Gastrocnemius medialis (tissue), 4 donors: ENCODE data around the gene CRYBG1. TPM values are rescaled to one million over a fixed set of nuclear protein-coding genes. Genes with fewer than 3 reads are reported as not detected.

Experiments
- ATAC-seq, 2 donors: fragments of 150-250 bp; one replicate each; pipeline ENCODE4 v1.9.1; 2016
- DNase-seq, 2 donors: peaks; one replicate each; pipeline ENCODE4 v3.0.0-alpha.2; 2019
- H3K27ac ChIP-seq, 4 donors: fragments of 200-600 bp; sonication (generic); 1 replicate in 1 of 4; 2 replicates in 3 of 4; pipeline ENCODE4 v1.5.1; 2016 to 2018; ENCODE audit warnings: mild to moderate bottlenecking in 2 of 4, moderate library complexity in 1 of 4
- H3K27me3 ChIP-seq, 3 donors: fragments of 200-600 bp; sonication (generic) in 2 of 3; 1 replicate in 1 of 3; 2 replicates in 2 of 3; pipeline versions ENCODE4 v1.5.1 to v1.6.0; 2016 to 2019; ENCODE audit warnings: mild to moderate bottlenecking in 1 of 3, moderate library complexity in 1 of 3
- H3K36me3 ChIP-seq, 2 donors: fragments of 200-600 bp; sonication (generic) in 1 of 2; one replicate each; pipeline ENCODE4 v1.5.1; 2017 to 2018
- H3K4me1 ChIP-seq, 2 donors: fragments of 200-600 bp; sonication (generic) in 1 of 2; one replicate each; pipeline ENCODE4 v1.5.1; 2016 to 2017; ENCODE audit warnings: mild to moderate bottlenecking in 2 of 2
- H3K4me3 ChIP-seq, 4 donors: fragments of 200-600 bp; sonication (generic) in 3 of 4; 1 replicate in 1 of 4; 2 replicates in 3 of 4; pipeline ENCODE4 v1.5.1; 2016 to 2019; ENCODE audit warnings: mild to moderate bottlenecking in 2 of 4
- H3K9me3 ChIP-seq, 3 donors: fragments of 200-600 bp; sonication (generic) in 2 of 3; 1 replicate in 1 of 3; 2 replicates in 2 of 3; pipeline ENCODE4 v1.5.1; 2016 to 2019
- POLR2A ChIP-seq, 2 donors: fragments of 450-650 bp; IDR thresholded peaks; one replicate each; pipeline ENCODE4 v1.6.1; 2017; ENCODE audit warnings: antibody characterized with exemption in 2 of 2, mild to moderate bottlenecking in 2 of 2, moderate library complexity in 2 of 2
- in situ Hi-C, 4 donors: fragments of 200-750 bp; cut with MboI; loops; one replicate each; pipeline versions ENCODE4 v1.15.0 to v1.8.0; 2017; ENCODE audit warnings: low sequenced_read_pairs in 4 of 4
- intact Hi-C: fragments of 100-400 bp; cut with DNase I; formaldehyde crosslinking; loops from one replicate; pipeline ENCODE4 v1.15.1; 2023; ENCODE audit warnings: low total_unique reads
- total RNA-seq, 4 donors: library from RNA; depleted of rRNA; stranded (reverse); fragments of >200 nt; gene quantifications; one replicate each; pipeline versions ENCODE4 v1.1.0 to v1.2.3, GENCODE V29; 2016
- TF ChIP-seq, protein P1 (sequence below), 5 experiments: fragments of 450-650 bp in 3 of 5; fragments of 200-600 bp in 2 of 5; sonication (generic) in 2 of 5; IDR thresholded peaks in 4 of 5; conservative IDR thresholded peaks in 1 of 5; 1 replicate in 4 of 5; 2 replicates in 1 of 5; pipeline ENCODE4 v1.5.1; 2016 to 2019; ENCODE audit warnings: antibody characterized with exemption in 5 of 5, mild to moderate bottlenecking in 3 of 5, moderate library complexity in 3 of 5

The CRYBG1 gene
- total RNA-seq, 4 donors from 2014 or later = 0.98 to 1.5 (median 1.1) TPM

DNA sequence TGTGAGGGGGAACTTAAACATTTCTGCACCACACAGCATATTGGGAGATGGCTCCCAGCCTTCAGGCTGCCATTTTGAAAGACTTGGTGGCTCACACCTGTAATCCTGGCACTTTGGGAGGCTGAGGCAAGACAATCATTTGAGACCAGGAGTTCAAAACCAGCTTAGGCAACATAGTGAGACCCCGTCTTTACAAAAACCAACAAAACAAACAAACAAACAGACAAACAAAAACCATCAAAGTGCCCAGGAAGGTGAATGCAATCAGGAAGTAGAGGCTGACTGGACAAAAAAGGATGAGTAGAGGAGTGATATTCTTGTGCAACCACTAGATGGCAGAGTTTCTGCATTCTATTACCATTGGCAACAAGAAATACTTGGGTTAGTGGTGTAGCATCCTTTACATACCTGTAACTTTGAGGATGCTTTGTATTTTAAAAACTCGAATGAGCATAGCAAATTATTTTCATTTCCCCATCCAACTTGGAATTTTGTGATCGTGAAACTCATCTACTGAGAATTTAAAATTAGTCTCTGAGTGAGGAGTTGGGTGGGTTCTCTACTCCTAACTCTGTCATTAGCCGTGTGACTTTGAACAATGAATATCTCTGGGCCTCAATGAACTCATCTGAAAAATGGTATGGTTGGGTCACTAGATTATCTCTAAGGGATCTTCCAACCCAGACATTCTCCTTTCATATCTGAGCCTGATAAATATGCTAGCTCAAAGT lies 84.4 kb downstream of the CRYBG1 start:
- H3K36me3 ChIP-seq = no peaks in the 10 kb centered on the region
- H3K9me3 ChIP-seq = no peaks in the 10 kb centered on the region
- in situ Hi-C loops = loop anchor here (5.0 to 25.0 kb wide), 4 partner anchors 122 to 542 kb away; no protein-coding TSS in a partner anchor
- no peaks in the 10 kb centered on the region for H3K4me1 ChIP-seq
- ATAC-seq (peak; percentile 52 to 68), DNase-seq (peak in 1 of 2 donors; percentile 9)
- H3K27ac ChIP-seq = no peak overlapping the region
- no peak overlapping the region for H3K4me3 ChIP-seq
- TF ChIP-seq, protein P1, sequence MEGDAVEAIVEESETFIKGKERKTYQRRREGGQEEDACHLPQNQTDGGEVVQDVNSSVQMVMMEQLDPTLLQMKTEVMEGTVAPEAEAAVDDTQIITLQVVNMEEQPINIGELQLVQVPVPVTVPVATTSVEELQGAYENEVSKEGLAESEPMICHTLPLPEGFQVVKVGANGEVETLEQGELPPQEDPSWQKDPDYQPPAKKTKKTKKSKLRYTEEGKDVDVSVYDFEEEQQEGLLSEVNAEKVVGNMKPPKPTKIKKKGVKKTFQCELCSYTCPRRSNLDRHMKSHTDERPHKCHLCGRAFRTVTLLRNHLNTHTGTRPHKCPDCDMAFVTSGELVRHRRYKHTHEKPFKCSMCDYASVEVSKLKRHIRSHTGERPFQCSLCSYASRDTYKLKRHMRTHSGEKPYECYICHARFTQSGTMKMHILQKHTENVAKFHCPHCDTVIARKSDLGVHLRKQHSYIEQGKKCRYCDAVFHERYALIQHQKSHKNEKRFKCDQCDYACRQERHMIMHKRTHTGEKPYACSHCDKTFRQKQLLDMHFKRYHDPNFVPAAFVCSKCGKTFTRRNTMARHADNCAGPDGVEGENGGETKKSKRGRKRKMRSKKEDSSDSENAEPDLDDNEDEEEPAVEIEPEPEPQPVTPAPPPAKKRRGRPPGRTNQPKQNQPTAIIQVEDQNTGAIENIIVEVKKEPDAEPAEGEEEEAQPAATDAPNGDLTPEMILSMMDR (IDR thresholded peaks at IDR 0.05 in 4 of 5, conservative IDR thresholded peaks at IDR 0.05 in 1 of 5) = peak; percentile 46 to 74 (median 61)
- TF ChIP-seq POLR2A (IDR thresholded peaks at IDR 0.05) = no peak
- intact Hi-C loops = loop anchor here (1.0 kb wide), 2 partner anchors 121 to 534 kb away; no protein-coding TSS in a partner anchor
- H3K27me3 ChIP-seq = peaks cover 4 to 20% (median 7%) of the 10 kb centered on the region in 3 donors

DNA sequence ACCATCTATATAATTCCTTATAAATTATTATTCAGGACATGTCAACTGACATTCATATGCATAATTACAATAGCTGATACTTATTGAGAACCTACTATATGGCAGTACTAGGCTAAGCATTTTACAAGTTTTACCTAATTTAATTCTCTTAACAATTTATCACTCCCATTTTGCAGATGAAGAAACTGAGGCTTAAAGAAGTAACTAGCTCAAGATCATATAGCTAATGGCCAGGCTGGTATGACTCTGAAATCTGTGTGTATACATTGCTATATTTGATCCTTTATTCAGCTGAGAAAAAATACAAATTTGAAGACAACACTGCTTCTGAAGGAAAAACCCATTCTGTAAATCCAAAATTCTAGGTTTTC lies 85.0 kb downstream of the CRYBG1 start:
- in situ Hi-C loops = loop anchor here (5.0 to 25.0 kb wide), 4 partner anchors 122 to 542 kb away; no protein-coding TSS in a partner anchor
- no peak for ATAC-seq
- no peaks in the 10 kb centered on the region for H3K36me3 ChIP-seq
- H3K9me3 ChIP-seq = no peaks in the 10 kb centered on the region
- peaks cover 4 to 14% (median 6%) of the 10 kb centered on the region in 3 donors for H3K27me3 ChIP-seq
- TF ChIP-seq, protein P1 (IDR thresholded peaks at IDR 0.05 in 4 of 5, conservative IDR thresholded peaks at IDR 0.05 in 1 of 5) = no peak
- no peak for TF ChIP-seq POLR2A (IDR thresholded peaks at IDR 0.05)
- H3K4me3 ChIP-seq = no peak overlapping the region
- no peaks in the 10 kb centered on the region for H3K4me1 ChIP-seq
- H3K27ac ChIP-seq = no peak overlapping the region
- intact Hi-C loops = loop anchor here (1.0 kb wide), 2 partner anchors 121 to 534 kb away; no protein-coding TSS in a partner anchor
- no peak for DNase-seq

DNA sequence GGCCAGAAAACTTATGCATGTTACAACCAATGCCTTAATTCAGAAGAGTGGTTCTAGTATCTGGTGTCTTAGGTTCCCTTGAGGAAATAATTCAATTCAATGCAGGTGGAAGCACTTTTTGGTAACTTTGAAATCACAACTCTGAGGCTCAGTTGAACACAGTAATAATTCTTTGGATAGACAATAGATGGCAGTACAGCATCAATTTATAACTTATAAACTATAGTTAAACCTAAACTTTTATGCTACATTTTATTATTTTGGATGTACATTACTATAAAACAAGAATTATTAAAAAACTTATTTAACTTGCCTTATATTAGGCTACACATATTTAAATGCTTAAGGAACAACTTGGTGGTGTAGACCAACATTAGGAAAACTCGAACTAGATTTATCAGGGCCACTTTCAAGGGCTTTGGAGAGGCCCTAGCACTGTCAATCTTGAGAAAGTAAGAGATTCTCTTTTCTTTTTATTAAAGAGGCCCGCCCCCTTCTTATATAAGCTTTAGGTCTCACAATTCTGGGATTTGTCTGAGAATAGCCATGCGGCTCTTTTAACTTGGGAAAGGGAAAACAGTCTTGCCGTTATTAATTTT lies 85.9 kb downstream of the CRYBG1 start:
- DNase-seq = no peak
- TF ChIP-seq, protein P1 (IDR thresholded peaks at IDR 0.05 in 4 of 5, conservative IDR thresholded peaks at IDR 0.05 in 1 of 5) = peak in 3 of 5 experiments; percentile 15 to 43 (median 25)
- TF ChIP-seq POLR2A (IDR thresholded peaks at IDR 0.05) = no peak
- ATAC-seq = no peak
- in situ Hi-C loops (loop anchor here (5.0 to 25.0 kb wide), 4 partner anchors 121 to 541 kb away; no protein-coding TSS in a partner anchor), intact Hi-C loops (no loop called here)
- Histone ChIP-seq H3K4me1 (no peaks in the 10 kb centered on the region), H3K36me3 (no peaks in the 10 kb centered on the region), H3K4me3 (no peak overlapping the region), H3K9me3 (no peaks in the 10 kb centered on the region), H3K27me3 (peaks cover 0 to 5% (median 0%) of the 10 kb centered on the region in 3 donors), H3K27ac (no peak overlapping the region)

DNA sequence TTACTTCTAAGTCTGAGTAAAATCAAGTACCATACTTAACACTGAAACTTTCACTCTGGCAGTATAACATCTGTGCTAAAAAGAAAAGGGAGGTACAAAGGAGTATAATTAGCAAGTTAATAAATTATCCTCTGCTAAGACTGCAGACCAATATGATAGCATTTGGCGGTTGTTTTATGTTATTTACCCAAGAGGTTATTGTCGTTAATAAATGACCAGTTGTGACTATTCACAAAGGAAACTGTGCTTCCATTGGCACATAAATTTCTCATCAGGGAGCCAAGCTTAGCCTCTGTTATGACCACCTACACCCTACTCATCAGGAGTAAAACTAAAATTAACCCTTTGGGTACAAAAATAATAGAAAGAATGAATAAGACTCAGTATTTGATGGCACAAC lies 86.5 kb downstream of the CRYBG1 start:
- Histone ChIP-seq H3K9me3 (no peaks in the 10 kb centered on the region), H3K27me3 (no peaks in the 10 kb centered on the region), H3K27ac (no peak overlapping the region), H3K4me1 (no peaks in the 10 kb centered on the region), H3K4me3 (no peak overlapping the region), H3K36me3 (no peaks in the 10 kb centered on the region)
- no peak for TF ChIP-seq POLR2A (IDR thresholded peaks at IDR 0.05)
- TF ChIP-seq, protein P1 (IDR thresholded peaks at IDR 0.05 in 4 of 5, conservative IDR thresholded peaks at IDR 0.05 in 1 of 5) = no peak
- no peak for ATAC-seq
- DNase-seq = no peak
- intact Hi-C loops (no loop called here), in situ Hi-C loops (loop anchor here (5.0 to 25.0 kb wide), 4 partner anchors 120 to 540 kb away; no protein-coding TSS in a partner anchor)
